IgD-negative memory B cell (primary cell): ENCODE measurements around the gene UBA52. TPM values are rescaled to one million over a fixed set of nuclear protein-coding genes. Genes with fewer than 3 reads are reported as not detected.

ENCODE experiments used
- H3K27ac Mint-ChIP-seq, 3 donors: one replicate each; pipeline ENCODE4 v1.8.0; 2020 to 2022; ENCODE audit warnings: mild to moderate bottlenecking in 3 of 3, mixed read lengths in 3 of 3, moderate library complexity in 1 of 3
- H3K27me3 Mint-ChIP-seq: one replicate; pipeline ENCODE4 v1.8.0; 2021; ENCODE audit warnings: mixed read lengths
- H3K36me3 Mint-ChIP-seq: one replicate; pipeline ENCODE4 v1.8.0; 2020; ENCODE audit warnings: mild to moderate bottlenecking, mixed read lengths
- H3K4me1 Mint-ChIP-seq, 3 donors: one replicate each; pipeline ENCODE4 v1.8.0; 2020 to 2022; ENCODE audit warnings: mixed read lengths in 3 of 3, mild to moderate bottlenecking in 1 of 3
- H3K4me3 Mint-ChIP-seq, 4 donors: one replicate each; pipeline ENCODE4 v1.8.0; 2020 to 2022; ENCODE audit warnings: mild to moderate bottlenecking in 4 of 4, mixed read lengths in 4 of 4, moderate library complexity in 3 of 4
- H3K9me3 Mint-ChIP-seq, 3 donors: one replicate each; pipeline ENCODE4 v1.8.0; 2020 to 2021; ENCODE audit warnings: mixed read lengths in 3 of 3, mild to moderate bottlenecking in 1 of 3
- polyA plus RNA-seq: library from polyadenylated mRNA; unstranded; fragments of 300-500 nt; fragmentation: Illumina TruSeq; gene quantifications from one replicate; pipeline ENCODE4 v1.2.3, GENCODE V29; 2021

UBA52 gene
- polyA plus RNA-seq, 1 donor from 2014 or later: 1,891 TPM

- Mint-ChIP-seq H3K36me3 (no peaks in the 10 kb centered on the region), H3K27ac (no peak within 1 kb of the TSS), H3K4me3 (peak within 1 kb of the TSS; percentile 55 to 94 (median 82)), H3K4me1 (peaks cover 12 to 17% (median 16%) of the 10 kb centered on the region in 3 donors), H3K27me3 (peaks cover 52% of the 10 kb centered on the region), H3K9me3 (peaks cover 0 to 4% (median 0%) of the 10 kb centered on the region in 3 donors)
These were observed 41.3 kb downstream of the UBA52 start, which contains the start of gene TMEM59L for GRCh38 chr19:18612772-18613588. TSS of gene TMEM59L (plus strand) at chr19:18612870. CDS start at chr19:18612959, 89 bp downstream.

- Mint-ChIP-seq H3K4me1 (peaks cover 10 to 16% (median 14%) of the 10 kb centered on the region in 3 donors), H3K9me3 (peaks cover 0 to 4% (median 0%) of the 10 kb centered on the region in 3 donors), H3K4me3 (peak overlapping the region in 3 of 4 donors; percentile 51 to 88 (median 73)), H3K36me3 (no peaks in the 10 kb centered on the region), H3K27me3 (peaks cover 45% of the 10 kb centered on the region), H3K27ac (no peak overlapping the region)
These were observed 42.1 kb downstream of the UBA52 start for GRCh38 chr19:18613589-18614234.

DNA sequence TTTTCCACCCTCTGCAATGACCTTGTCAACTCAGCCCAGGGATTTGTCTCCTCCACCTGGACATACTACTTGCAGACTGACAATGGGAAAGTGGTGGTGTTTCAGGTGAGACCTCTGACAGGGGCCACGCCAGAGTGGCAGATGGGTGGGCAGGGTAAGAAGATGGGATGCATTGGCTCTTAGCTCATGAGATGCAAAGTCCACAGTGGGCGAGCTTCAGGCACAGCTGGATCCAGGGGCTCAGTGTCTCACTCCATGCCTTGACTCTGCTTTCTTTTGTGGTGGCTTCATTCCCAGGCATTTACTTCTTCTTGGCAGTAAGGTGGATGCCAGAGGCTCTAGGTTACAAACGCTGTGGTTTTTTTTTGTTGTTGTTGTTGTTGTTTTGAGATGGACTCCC, 44.4 kb downstream of the UBA52 start:
- Mint-ChIP-seq H3K4me3 (no peak overlapping the region), H3K27ac (no peak overlapping the region), H3K9me3 (peaks cover 0 to 2% (median 0%) of the 10 kb centered on the region in 3 donors), H3K4me1 (peaks cover 3 to 16% (median 7%) of the 10 kb centered on the region in 3 donors), H3K36me3 (no peaks in the 10 kb centered on the region), H3K27me3 (peaks cover 41% of the 10 kb centered on the region)

DNA sequence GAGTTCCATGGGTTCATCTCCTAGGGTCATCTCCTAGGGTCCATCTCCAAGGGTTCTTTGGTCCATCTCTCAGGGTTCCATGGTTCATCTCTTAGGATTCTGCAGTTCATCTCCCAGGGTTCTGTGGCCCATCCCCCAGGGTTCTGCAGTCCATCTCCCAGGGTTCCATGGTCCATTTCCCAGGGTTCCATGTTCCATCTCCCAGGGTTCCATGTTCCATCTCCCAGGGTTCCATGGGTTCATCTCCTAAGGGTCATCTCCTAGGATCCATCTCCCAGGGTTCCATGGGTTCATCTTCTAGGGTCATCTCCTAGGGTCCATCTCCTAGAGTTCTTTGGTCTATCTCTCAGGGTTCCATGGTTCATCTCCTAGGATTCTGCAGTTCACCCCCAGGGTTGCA, 45.9 kb downstream of the UBA52 start:
- Mint-ChIP-seq H3K27ac (no peak overlapping the region), H3K4me1 (peaks cover 0 to 13% (median 2%) of the 10 kb centered on the region in 3 donors), H3K9me3 (no peaks in the 10 kb centered on the region), H3K27me3 (peaks cover 30% of the 10 kb centered on the region), H3K36me3 (peaks cover 2% of the 10 kb centered on the region), H3K4me3 (no peak overlapping the region)

DNA sequence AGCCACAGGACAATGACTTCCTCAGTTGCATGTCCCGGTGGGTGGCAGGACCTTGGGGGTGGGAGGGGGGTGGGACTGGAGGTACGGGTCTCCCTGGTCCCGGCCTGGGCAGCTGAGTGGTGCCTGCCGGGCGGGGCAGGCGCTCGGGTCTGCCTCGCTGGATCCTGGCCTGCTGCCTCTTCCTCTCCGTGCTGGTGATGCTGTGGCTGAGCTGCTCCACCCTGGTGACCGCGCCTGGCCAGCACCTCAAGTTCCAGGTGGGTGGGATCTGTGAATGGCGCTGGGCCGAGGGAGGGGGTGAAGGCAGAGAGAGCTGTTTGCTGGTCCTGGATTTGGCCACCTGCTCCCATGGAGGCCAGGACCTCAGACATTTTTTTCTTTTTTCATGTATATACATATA, 46.6 kb downstream of the UBA52 start:
- Mint-ChIP-seq H3K4me3 (no peak overlapping the region), H3K36me3 (peaks cover 2% of the 10 kb centered on the region), H3K4me1 (peaks cover 0 to 12% (median 2%) of the 10 kb centered on the region in 3 donors), H3K9me3 (no peaks in the 10 kb centered on the region), H3K27me3 (peaks cover 29% of the 10 kb centered on the region), H3K27ac (no peak overlapping the region)

GRCh38 chr19:18620311-18620710, 48.7 kb downstream of the UBA52 start:
- Mint-ChIP-seq H3K27me3 (peaks cover 17% of the 10 kb centered on the region), H3K4me3 (peak overlapping the region in 1 of 4 donors; percentile 57), H3K36me3 (peaks cover 2% of the 10 kb centered on the region)

GRCh38 chr19:18620902-18621301, 49.2 kb downstream of the UBA52 start:
- peaks cover 12% of the 10 kb centered on the region for H3K27me3 Mint-ChIP-seq
- H3K27ac Mint-ChIP-seq: no peak overlapping the region
- peaks cover 2% of the 10 kb centered on the region for H3K36me3 Mint-ChIP-seq
- H3K9me3 Mint-ChIP-seq: no peaks in the 10 kb centered on the region
- H3K4me3 Mint-ChIP-seq: no peak overlapping the region
- peaks cover 0 to 3% (median 2%) of the 10 kb centered on the region in 3 donors for H3K4me1 Mint-ChIP-seq

More at GRCh38 chr19:18620311-18620710, 48.7 kb downstream of the UBA52 start:
- Mint-ChIP-seq H3K9me3 (no peaks in the 10 kb centered on the region), H3K4me1 (peaks cover 0 to 3% (median 2%) of the 10 kb centered on the region in 3 donors), H3K27ac (no peak overlapping the region)

DNA sequence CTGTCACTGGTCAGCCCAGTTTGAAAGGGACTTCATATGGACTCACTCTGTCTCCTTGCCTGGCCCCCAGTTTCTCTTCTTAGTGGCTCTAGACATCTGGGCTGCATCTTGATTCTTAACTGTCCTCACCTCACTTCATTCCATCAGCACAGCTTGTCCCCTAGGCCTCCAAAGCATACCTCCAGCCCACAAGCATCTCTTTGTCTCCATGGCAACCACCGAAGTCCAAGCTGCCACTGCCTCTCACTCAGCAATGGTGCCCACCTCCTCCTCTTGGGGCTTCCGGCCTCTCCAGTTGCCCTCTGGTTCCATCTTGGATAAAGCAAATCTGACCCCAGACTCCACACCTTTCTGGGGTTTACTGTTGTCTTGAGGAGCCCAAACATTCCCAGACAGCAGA, 55.2 kb downstream of the UBA52 start:
- H3K4me1 Mint-ChIP-seq: peaks cover 0 to 3% (median 2%) of the 10 kb centered on the region in 3 donors
- no peak overlapping the region for H3K4me3 Mint-ChIP-seq
- peaks cover 0 to 1% (median 0%) of the 10 kb centered on the region in 3 donors for H3K9me3 Mint-ChIP-seq
- peaks cover 4% of the 10 kb centered on the region for H3K27me3 Mint-ChIP-seq
- no peak overlapping the region for H3K27ac Mint-ChIP-seq
- H3K36me3 Mint-ChIP-seq: peaks cover 2% of the 10 kb centered on the region

Other genes starting within 250 kb of the UBA52 start
- gene LSM4, start 248.8 kb upstream of the UBA52 start, polyA plus RNA-seq: 137 TPM
- gene PGPEP1, start 231.3 kb upstream of the UBA52 start, polyA plus RNA-seq: 8.4 TPM
- not detected for gene GDF15, start 185.7 kb upstream of the UBA52 start, polyA plus RNA-seq
- 14.9 TPM for gene LRRC25, start 174.2 kb upstream of the UBA52 start, polyA plus RNA-seq
- gene SSBP4, start 152.5 kb upstream of the UBA52 start, polyA plus RNA-seq: 97.4 TPM
- 17.2 TPM for gene ISYNA1, start 133.7 kb upstream of the UBA52 start, polyA plus RNA-seq
- gene ELL, start 49.8 kb upstream of the UBA52 start, polyA plus RNA-seq: 19.7 TPM
- gene FKBP8, start 28.3 kb upstream of the UBA52 start, polyA plus RNA-seq: 120 TPM
- 82.8 TPM for gene KXD1, start 14.0 kb upstream of the UBA52 start, polyA plus RNA-seq
- gene REX1BD, start 16.9 kb downstream of the UBA52 start, polyA plus RNA-seq: 138 TPM
- 0.38 TPM for gene CRLF1, start 34.9 kb downstream of the UBA52 start, polyA plus RNA-seq
- not detected for gene TMEM59L, start 41.0 kb downstream of the UBA52 start, polyA plus RNA-seq
- gene KLHL26, start 65.2 kb downstream of the UBA52 start, polyA plus RNA-seq: 3.2 TPM
- 1.7 TPM for gene CRTC1, start 111.8 kb downstream of the UBA52 start, polyA plus RNA-seq
- gene COMP, start 219.4 kb downstream of the UBA52 start, polyA plus RNA-seq: not detected